Suprapubic skin (tissue), 3 donors: Measurements from ENCODE around the gene NBEA.

Experiments used
- POLR2A ChIP-seq, 2 donors: fragments of 450-650 bp; IDR thresholded peaks; one replicate each; pipeline ENCODE4 v1.6.1; 2017; ENCODE audit warnings: antibody characterized with exemption in 2 of 2, mild to moderate bottlenecking in 2 of 2, moderate library complexity in 2 of 2
- TF ChIP-seq, protein P1 (sequence below), 2 donors: fragments of 200-600 bp in 1 of 2; fragments of 450-650 bp in 1 of 2; sonication (generic) in 1 of 2; IDR thresholded peaks; one replicate each; pipeline ENCODE4 v1.5.1; 2016 to 2019; ENCODE audit warnings: antibody characterized with exemption in 2 of 2, mild to moderate bottlenecking in 1 of 2, moderate library complexity in 1 of 2

DNA sequence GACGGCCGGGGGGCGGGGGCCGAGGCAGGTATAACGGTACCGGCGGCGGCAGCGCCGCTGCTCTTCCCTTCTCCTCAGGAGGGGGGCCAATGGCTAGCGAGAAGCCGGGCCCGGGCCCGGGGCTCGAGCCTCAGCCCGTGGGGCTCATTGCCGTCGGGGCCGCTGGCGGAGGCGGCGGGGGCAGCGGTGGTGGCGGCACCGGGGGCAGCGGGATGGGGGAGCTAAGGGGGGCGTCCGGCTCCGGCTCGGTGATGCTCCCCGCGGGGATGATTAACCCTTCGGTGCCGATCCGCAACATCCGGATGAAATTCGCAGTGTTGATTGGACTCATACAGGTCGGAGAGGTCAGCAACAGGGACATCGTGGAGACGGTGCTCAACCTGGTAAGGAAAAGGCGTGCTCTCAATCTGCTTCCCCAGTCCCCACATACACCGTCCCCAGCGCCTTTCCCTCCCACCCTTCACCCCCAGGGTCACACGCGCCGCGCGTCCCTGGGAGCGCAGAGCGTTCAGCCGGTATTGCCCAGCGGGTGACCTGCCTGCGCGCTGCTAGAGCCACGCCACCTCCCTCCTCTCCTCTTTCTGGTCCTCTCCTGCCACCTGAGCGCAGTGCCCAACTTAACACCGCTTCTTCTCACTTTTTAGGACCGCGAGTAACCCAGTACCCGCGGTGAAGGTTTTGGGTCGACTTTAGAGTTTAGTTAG lies 814 bp downstream of the NBEA start:
- TF ChIP-seq, protein P1, sequence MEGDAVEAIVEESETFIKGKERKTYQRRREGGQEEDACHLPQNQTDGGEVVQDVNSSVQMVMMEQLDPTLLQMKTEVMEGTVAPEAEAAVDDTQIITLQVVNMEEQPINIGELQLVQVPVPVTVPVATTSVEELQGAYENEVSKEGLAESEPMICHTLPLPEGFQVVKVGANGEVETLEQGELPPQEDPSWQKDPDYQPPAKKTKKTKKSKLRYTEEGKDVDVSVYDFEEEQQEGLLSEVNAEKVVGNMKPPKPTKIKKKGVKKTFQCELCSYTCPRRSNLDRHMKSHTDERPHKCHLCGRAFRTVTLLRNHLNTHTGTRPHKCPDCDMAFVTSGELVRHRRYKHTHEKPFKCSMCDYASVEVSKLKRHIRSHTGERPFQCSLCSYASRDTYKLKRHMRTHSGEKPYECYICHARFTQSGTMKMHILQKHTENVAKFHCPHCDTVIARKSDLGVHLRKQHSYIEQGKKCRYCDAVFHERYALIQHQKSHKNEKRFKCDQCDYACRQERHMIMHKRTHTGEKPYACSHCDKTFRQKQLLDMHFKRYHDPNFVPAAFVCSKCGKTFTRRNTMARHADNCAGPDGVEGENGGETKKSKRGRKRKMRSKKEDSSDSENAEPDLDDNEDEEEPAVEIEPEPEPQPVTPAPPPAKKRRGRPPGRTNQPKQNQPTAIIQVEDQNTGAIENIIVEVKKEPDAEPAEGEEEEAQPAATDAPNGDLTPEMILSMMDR (IDR thresholded peaks at IDR 0.05) = no peak
- TF ChIP-seq POLR2A (IDR thresholded peaks at IDR 0.05) = no peak
